Measurements from ENCODE around the gene ALKBH1. TPM values are rescaled to one million over a fixed set of nuclear protein-coding genes. Genes with fewer than 3 reads are reported as not detected.
"Not testable (repeated sequence)": the region's sequence is repeated elsewhere in the genome, so short reads cannot be mapped to it uniquely, and the experiment has no call there.

The ALKBH1 gene
- polyA plus RNA-seq, 1 experiment = 14.0 TPM

- POLR2A ChIA-PET = no interaction called here
- CTCF ChIA-PET = no interaction called here
Observed at GRCh38 chr14:77673193-77673592, 34.6 kb downstream of the ALKBH1 start.

GRCh38 chr14:77667331-77667730 is 40.5 kb downstream of the ALKBH1 start:
- no peaks in the 10 kb centered on the region for H3K9me3 ChIP-seq (ENCODE audit: control insufficient read depth, insufficient read depth, low read length)
- TF ChIP-seq CTCF (IDR thresholded peaks at IDR 0.05; ENCODE audit: low read depth, low read length) = no peak
- no peak overlapping the region for H3K27ac ChIP-seq (ENCODE audit: low read depth, low read length)
- ChIA-PET CTCF (no interaction called here), POLR2A (interaction anchor here (0.7 kb wide), 1 partner anchor 37 kb away, joined by 7 read pairs; no protein-coding TSS in a partner anchor)
- H3K27me3 ChIP-seq (ENCODE audit: control insufficient read depth, insufficient read depth, low read length) = no peaks in the 10 kb centered on the region
- H3K4me3 ChIP-seq (ENCODE audit: low read depth, low read length) = no peak overlapping the region
- DNase-seq (ENCODE audit: low read depth, low spot score) = no peak

More at GRCh38 chr14:77673193-77673592, 34.6 kb downstream of the ALKBH1 start:
- DNase-seq (ENCODE audit: low read depth, low spot score) = no peak
- H3K27me3 ChIP-seq (ENCODE audit: control insufficient read depth, insufficient read depth, low read length) = no peaks in the 10 kb centered on the region
- H3K27ac ChIP-seq (ENCODE audit: low read depth, low read length) = no peak overlapping the region
- H3K4me3 ChIP-seq (ENCODE audit: low read depth, low read length) = no peak overlapping the region
- H3K9me3 ChIP-seq (ENCODE audit: control insufficient read depth, insufficient read depth, low read length) = no peaks in the 10 kb centered on the region
- no peak for TF ChIP-seq CTCF (IDR thresholded peaks at IDR 0.05; ENCODE audit: low read depth, low read length)

- Histone ChIP-seq H3K27ac (ENCODE audit: low read depth, low read length) (no peak overlapping the region), H3K9me3 (ENCODE audit: control insufficient read depth, insufficient read depth, low read length) (no peaks in the 10 kb centered on the region), H3K4me3 (ENCODE audit: low read depth, low read length) (no peak overlapping the region), H3K27me3 (ENCODE audit: control insufficient read depth, insufficient read depth, low read length) (peaks cover 2% of the 10 kb centered on the region)
- DNase-seq (ENCODE audit: low read depth, low spot score) = no peak
- ChIA-PET POLR2A (no interaction called here), CTCF (no interaction called here)
- no peak for TF ChIP-seq CTCF (IDR thresholded peaks at IDR 0.05; ENCODE audit: low read depth, low read length)
Observed at GRCh38 chr14:77663293-77663692, 44.5 kb downstream of the ALKBH1 start.

- H3K27me3 ChIP-seq (ENCODE audit: control insufficient read depth, insufficient read depth, low read length); POLR2A ChIA-PET; H3K9me3 ChIP-seq (ENCODE audit: control insufficient read depth, insufficient read depth, low read length); DNase-seq (ENCODE audit: low read depth, low spot score); H3K27ac ChIP-seq (ENCODE audit: low read depth, low read length); CTCF ChIA-PET; H3K4me3 ChIP-seq (ENCODE audit: low read depth, low read length): not testable (repeated sequence)
Observed at GRCh38 chr14:77661562-77661961, 46.3 kb downstream of the ALKBH1 start.

GRCh38 chr14:77660754-77661153 is 47.1 kb downstream of the ALKBH1 start:
- no peaks in the 10 kb centered on the region for H3K9me3 ChIP-seq (ENCODE audit: control insufficient read depth, insufficient read depth, low read length)
- POLR2A ChIA-PET = no interaction called here
- CTCF ChIA-PET = no interaction called here
- no peak overlapping the region for H3K27ac ChIP-seq (ENCODE audit: low read depth, low read length)
- no peak for DNase-seq (ENCODE audit: low read depth, low spot score)
- H3K27me3 ChIP-seq (ENCODE audit: control insufficient read depth, insufficient read depth, low read length) = peaks cover 2% of the 10 kb centered on the region
- H3K4me3 ChIP-seq (ENCODE audit: low read depth, low read length) = no peak overlapping the region
- no peak for TF ChIP-seq CTCF (IDR thresholded peaks at IDR 0.05; ENCODE audit: low read depth, low read length)

GRCh38 chr14:77659831-77660230 is 48.0 kb downstream of the ALKBH1 start:
- H3K4me3 ChIP-seq (ENCODE audit: low read depth, low read length) = no peak overlapping the region
- POLR2A ChIA-PET = interaction anchor here (1.0 kb wide), 1 partner anchor 18 kb away, joined by 3 read pairs; no protein-coding TSS in a partner anchor
- DNase-seq (ENCODE audit: low read depth, low spot score) = no peak
- CTCF ChIA-PET = interaction anchor here (0.7 kb wide), 1 partner anchor 38 kb away, joined by 3 read pairs; no protein-coding TSS in a partner anchor
- peaks cover 2% of the 10 kb centered on the region for H3K27me3 ChIP-seq (ENCODE audit: control insufficient read depth, insufficient read depth, low read length)
- no peak for TF ChIP-seq CTCF (IDR thresholded peaks at IDR 0.05; ENCODE audit: low read depth, low read length)
- no peaks in the 10 kb centered on the region for H3K9me3 ChIP-seq (ENCODE audit: control insufficient read depth, insufficient read depth, low read length)
- peak overlapping the region; percentile 52 for H3K27ac ChIP-seq (ENCODE audit: low read depth, low read length)
